SK-N-SH (cell line): Measurements from ENCODE around the gene PLA2G2C.

Experiments
- CTCF ChIP-seq: fragments of 200-600 bp; sonication (generic); IDR thresholded peaks from 2 replicates; pipeline ENCODE4 v1.6.1; 2017; ENCODE audit warnings: antibody characterized with exemption, mild to moderate bottlenecking, moderate library complexity
- ELF1 ChIP-seq: IDR thresholded peaks from 2 replicates; pipeline ENCODE4 v1.4.0; 2012
- EP300 ChIP-seq, 2 experiments: IDR thresholded peaks; 2 replicates each; pipeline versions ENCODE4 v1.4.0 to v1.6.1; 2012; ENCODE audit warnings: borderline replicate concordance in 1 of 2, low read depth in 1 of 2, low read length in 1 of 2
- EZH2phosphoT487 ChIP-seq: fragments of 200-600 bp; sonication (generic); IDR thresholded peaks from 2 replicates; pipeline ENCODE4 v1.6.1; 2017; ENCODE audit warnings: low read depth, mixed run types, mild to moderate bottlenecking, antibody characterized with exemption, moderate library complexity, borderline replicate concordance
- GABPA ChIP-seq: IDR thresholded peaks from 2 replicates; pipeline ENCODE4 v1.4.0; 2012; ENCODE audit warnings: low read depth, mild to moderate bottlenecking
- NRF1 ChIP-seq: IDR thresholded peaks from 2 replicates; pipeline ENCODE4 v1.6.1; 2012; ENCODE audit warnings: low read depth, mild to moderate bottlenecking, low read length
- RCOR1 ChIP-seq: fragments of 150-350 bp; IDR thresholded peaks from 2 replicates; pipeline ENCODE4 v1.6.1; 2017; ENCODE audit warnings: antibody characterized with exemption, low read length
- RFX5 ChIP-seq: IDR thresholded peaks from 2 replicates; pipeline ENCODE4 v1.6.1; 2012; ENCODE audit warnings: mild to moderate bottlenecking, improper control_type of control experiment, low read length
- RXRA ChIP-seq: IDR thresholded peaks from 2 replicates; pipeline ENCODE4 v1.4.0; 2012; ENCODE audit warnings: low read depth, mild to moderate bottlenecking, borderline replicate concordance
- YY1 ChIP-seq: IDR thresholded peaks from 2 replicates; pipeline ENCODE4 v1.4.0; 2012; ENCODE audit warnings: low read depth, mild to moderate bottlenecking

DNA sequence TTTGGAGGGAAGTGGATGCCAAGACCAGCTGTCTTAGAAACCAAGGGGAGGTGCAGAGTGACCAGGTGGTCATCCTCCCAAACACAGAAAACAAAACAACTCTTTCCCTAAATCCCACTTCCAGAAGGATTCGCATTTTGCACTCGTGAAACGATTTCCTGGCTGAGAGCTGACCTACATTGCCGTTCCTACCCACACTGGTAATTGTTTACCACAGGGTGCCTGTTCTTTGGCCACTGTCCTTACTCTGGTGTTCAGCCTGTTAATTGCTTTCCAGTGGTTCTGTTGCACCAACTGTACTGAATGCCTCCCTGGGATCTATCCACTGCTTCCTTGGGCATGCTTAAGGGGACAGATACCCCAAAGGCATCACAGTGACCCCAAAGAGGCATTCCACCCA lies 23.2 kb upstream of the PLA2G2C start:
- TF ChIP-seq YY1 (no peak), CTCF (no peak), ELF1 (no peak), RCOR1 (no peak), EZH2phosphoT487 (no peak), NRF1 (no peak), RFX5 (no peak), RXRA (no peak), EP300 (IDR thresholded peaks at IDR 0.05; ENCODE audit: borderline replicate concordance in 1 of 2, low read depth in 1 of 2, low read length in 1 of 2) (no peak), GABPA (no peak)
